GM15510 (cell line): ENCODE results near the gene DENND5B.

ENCODE experiments used
- POLR2A ChIP-seq: IDR thresholded peaks from 3 replicates; pipeline ENCODE4 v1.6.1; 2011; ENCODE audit warnings: borderline replicate concordance; ENCODE audit not compliant: insufficient read length; ENCODE audit errors: extremely low read depth

The DENND5B gene

GRCh38 chr12:31387011-31387410, 203.9 kb downstream of the DENND5B start:
- TF ChIP-seq POLR2A, result no peak

- TF ChIP-seq POLR2A, result no peak
Observed at GRCh38 chr12:31386364-31386777, 204.6 kb downstream of the DENND5B start.

DNA sequence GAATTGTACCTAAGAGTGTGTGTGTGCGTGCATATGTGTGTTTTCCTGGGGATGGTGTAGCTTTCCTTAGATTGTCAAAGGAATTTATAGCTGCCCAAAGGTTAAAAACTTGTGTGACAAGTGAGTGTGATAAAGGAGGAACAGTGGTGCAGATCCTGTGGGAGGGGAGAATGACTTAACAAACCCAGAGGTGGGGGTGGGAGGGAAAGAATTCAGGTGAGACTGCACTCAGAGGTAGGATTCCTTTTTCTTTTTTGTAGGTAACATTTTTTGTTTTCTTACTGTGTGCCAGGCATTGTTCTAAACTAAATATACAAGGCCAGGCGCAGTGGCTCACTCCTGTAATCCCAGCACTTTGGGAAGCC, 219.7 kb downstream of the DENND5B start:
- TF ChIP-seq POLR2A, result no peak

- TF ChIP-seq POLR2A, result no peak
Observed at GRCh38 chr12:31370531-31371255, 220.2 kb downstream of the DENND5B start.

- no peak for TF ChIP-seq POLR2A
Observed at GRCh38 chr12:31369712-31370521, 221.0 kb downstream of the DENND5B start.

- TF ChIP-seq POLR2A, result no peak
Observed at GRCh38 chr12:31368666-31369361, 222.1 kb downstream of the DENND5B start.

- TF ChIP-seq POLR2A, result no peak
Observed at GRCh38 chr12:31366104-31366621, 224.8 kb downstream of the DENND5B start.

DNA sequence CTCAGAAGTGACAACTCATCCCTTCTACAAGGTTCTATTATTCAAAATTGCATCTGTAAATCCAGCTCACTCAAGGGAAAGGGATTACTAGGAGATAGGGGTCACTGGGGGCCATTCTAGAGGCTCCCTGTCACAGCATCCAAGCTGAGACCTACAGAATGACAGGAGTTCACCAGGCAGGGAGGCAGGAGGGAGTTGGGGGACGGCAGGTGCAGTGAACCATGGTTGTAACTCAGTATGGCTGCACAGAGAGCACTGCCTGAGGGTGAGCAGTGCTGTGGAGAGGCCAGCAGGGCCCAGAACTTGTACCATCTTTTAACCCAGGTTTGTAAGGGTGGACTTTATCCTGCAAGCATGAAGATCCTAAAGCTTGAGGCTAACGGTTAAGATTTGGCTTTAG, 227.1 kb downstream of the DENND5B start:
- no peak for TF ChIP-seq POLR2A

- TF ChIP-seq POLR2A, result no peak
Observed at GRCh38 chr12:31363416-31363809, 227.5 kb downstream of the DENND5B start.

- no peak for TF ChIP-seq POLR2A
Observed at GRCh38 chr12:31362759-31363415, 228.0 kb downstream of the DENND5B start.

DNA sequence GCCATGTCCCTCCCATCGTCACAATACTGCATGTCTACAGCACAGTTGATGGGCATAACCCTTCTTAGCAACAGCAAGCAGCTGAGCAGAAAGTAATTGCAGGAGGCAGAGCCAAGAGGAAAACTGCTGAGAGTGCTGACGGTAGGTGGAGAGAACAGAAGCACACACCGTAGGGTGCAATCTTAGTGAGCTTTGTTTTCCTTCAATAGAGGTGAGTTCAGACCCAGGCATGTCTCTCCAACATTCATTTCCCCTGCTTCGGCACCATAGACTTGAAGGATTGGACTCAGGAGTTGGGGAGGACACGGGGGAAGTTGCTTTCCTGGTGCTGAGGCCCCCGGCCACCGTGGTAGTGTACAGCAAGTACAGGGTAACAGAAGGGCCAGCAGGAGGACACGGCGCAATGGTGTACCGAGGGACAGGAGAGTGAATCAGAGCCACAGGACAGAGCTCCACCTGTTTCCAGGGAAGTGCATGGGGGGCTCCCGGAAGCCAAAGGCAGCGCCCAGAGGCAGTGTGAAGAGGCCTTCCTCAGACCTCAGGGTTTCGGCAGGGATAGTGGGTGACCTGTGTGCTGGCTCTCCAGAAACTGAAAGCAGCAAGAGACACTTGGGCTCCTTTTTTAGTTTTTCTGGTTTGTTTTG, 228.7 kb downstream of the DENND5B start:
- no peak for TF ChIP-seq POLR2A

DNA sequence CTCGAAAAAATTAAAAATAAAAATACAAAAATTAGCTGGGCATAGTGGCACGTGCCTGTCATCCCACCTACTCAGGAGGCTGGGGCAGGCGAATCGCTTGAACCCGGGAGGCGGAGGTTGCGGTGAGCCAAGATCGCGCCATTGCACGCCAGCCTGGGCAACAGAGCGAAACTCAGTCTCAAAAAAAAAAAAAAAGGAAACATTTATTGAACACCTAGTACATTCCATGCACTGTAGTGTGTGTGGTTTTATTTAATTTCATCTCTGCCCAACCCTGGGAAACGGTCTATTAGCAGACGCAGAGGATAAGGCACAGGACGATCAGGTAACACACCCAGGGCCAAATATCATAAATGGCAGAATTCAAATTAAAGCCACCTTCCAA, 229.2 kb downstream of the DENND5B start:
- no peak for TF ChIP-seq POLR2A

DNA sequence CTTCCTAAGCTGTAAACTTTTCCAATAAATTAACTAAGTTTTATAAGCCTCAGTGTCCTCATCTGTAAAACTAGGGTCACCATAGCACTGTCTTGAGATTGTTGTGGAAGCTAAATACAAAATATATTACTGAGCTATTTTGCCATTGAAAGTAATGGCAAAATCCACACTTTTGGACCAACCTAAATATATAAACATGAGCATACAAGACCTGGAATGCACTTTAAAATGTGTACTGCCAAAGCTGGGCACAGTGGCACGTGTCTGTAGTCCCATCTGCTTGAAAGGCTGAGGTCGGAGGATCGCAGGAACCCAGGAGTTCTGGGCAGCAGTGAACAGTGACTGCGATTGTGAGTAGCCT, 235.2 kb downstream of the DENND5B start:
- TF ChIP-seq POLR2A, result no peak
